Esophagus squamous epithelium (tissue), 5 donors: ENCODE measurements around the gene ZNF334. TPM values are rescaled to one million over a fixed set of nuclear protein-coding genes. Genes with fewer than 3 reads are reported as not detected.

Experiments used
- DNase-seq: peaks from one replicate; lab custom pipeline; 2025; lab: John Stamatoyannopoulos, UW
- H3K27ac ChIP-seq, 4 donors: fragments of 200-600 bp; sonication (generic); one replicate each; pipeline ENCODE4 v1.5.1; 2016 to 2019; ENCODE audit warnings: mild to moderate bottlenecking in 1 of 4
- H3K27me3 ChIP-seq, 4 donors: fragments of 200-600 bp; sonication (generic); 1 replicate in 3 of 4; 2 replicates in 1 of 4; pipeline versions ENCODE4 v1.5.1 to v1.6.0; 2017 to 2021; ENCODE audit warnings: antibody characterized with exemption in 1 of 4
- H3K36me3 ChIP-seq, 3 donors: fragments of 200-600 bp; sonication (generic); one replicate each; pipeline ENCODE4 v1.5.1; 2016 to 2019
- H3K4me1 ChIP-seq, 3 donors: fragments of 200-600 bp; sonication (generic); one replicate each; pipeline ENCODE4 v1.5.1; 2017 to 2019
- H3K4me3 ChIP-seq, 4 donors: fragments of 200-600 bp; sonication (generic); 1 replicate in 3 of 4; 2 replicates in 1 of 4; pipeline ENCODE4 v1.5.1; 2016 to 2019; ENCODE audit warnings: mild to moderate bottlenecking in 2 of 4, moderate library complexity in 1 of 4
- H3K9me3 ChIP-seq, 3 donors: fragments of 200-600 bp; sonication (generic); one replicate each; pipeline ENCODE4 v1.5.1; 2016 to 2019
- POLR2A ChIP-seq, 4 donors: fragments of 450-650 bp; IDR thresholded peaks; one replicate each; pipeline ENCODE4 v1.6.1; 2017; ENCODE audit warnings: antibody characterized with exemption in 4 of 4, mild to moderate bottlenecking in 4 of 4, moderate library complexity in 3 of 4
- WGBS, 2 donors: methylation state at CpG; one replicate each; pipeline ENCODE4 v1.1.5; 2018; 5-methylcytosine and 5-hydroxymethylcytosine counted together
- intact Hi-C: fragments of 100-400 bp; cut with DNase I; formaldehyde crosslinking; loops from one replicate; pipeline ENCODE4 v1.15.0; 2022
- total RNA-seq, 4 donors: library from RNA; depleted of rRNA; stranded (reverse); fragments of >200 nt; gene quantifications; one replicate each; pipeline ENCODE4 v1.1.0, GENCODE V29; 2016
- TF ChIP-seq, protein P1 (sequence below), 6 experiments: fragments of 450-650 bp in 4 of 6; fragments of 200-600 bp in 2 of 6; sonication (generic) in 2 of 6; IDR thresholded peaks; one replicate each; pipeline ENCODE4 v1.5.1; 2016 to 2019; ENCODE audit warnings: antibody characterized with exemption in 6 of 6, mild to moderate bottlenecking in 4 of 6, moderate library complexity in 4 of 6
- donor health status: DM: yes; HTN: yes; CAD: no.

ZNF334 gene
- total RNA-seq, 4 donors from 2014 or later, result 0.27 to 1.1 (median 0.90) TPM

GRCh38 chr20:46520976-46521579, 7.7 kb upstream of the ZNF334 start:
- H3K27me3 ChIP-seq, result peaks cover 0 to 65% (median 0%) of the 10 kb centered on the region in 4 donors
- intact Hi-C loops, result no loop called here

GRCh38 chr20:46520540-46520939, 7.2 kb upstream of the ZNF334 start:
- 74 to 83% methylated on average over 3 to 4 of the region's 4 CpGs for WGBS, 2 donors
- Histone ChIP-seq H3K36me3 (no peaks in the 10 kb centered on the region), H3K27me3 (peaks cover 0 to 65% (median 0%) of the 10 kb centered on the region in 4 donors), H3K4me3 (no peak overlapping the region), H3K9me3 (no peaks in the 10 kb centered on the region), H3K27ac (no peak overlapping the region), H3K4me1 (no peaks in the 10 kb centered on the region)
- TF ChIP-seq, protein P1, sequence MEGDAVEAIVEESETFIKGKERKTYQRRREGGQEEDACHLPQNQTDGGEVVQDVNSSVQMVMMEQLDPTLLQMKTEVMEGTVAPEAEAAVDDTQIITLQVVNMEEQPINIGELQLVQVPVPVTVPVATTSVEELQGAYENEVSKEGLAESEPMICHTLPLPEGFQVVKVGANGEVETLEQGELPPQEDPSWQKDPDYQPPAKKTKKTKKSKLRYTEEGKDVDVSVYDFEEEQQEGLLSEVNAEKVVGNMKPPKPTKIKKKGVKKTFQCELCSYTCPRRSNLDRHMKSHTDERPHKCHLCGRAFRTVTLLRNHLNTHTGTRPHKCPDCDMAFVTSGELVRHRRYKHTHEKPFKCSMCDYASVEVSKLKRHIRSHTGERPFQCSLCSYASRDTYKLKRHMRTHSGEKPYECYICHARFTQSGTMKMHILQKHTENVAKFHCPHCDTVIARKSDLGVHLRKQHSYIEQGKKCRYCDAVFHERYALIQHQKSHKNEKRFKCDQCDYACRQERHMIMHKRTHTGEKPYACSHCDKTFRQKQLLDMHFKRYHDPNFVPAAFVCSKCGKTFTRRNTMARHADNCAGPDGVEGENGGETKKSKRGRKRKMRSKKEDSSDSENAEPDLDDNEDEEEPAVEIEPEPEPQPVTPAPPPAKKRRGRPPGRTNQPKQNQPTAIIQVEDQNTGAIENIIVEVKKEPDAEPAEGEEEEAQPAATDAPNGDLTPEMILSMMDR (IDR thresholded peaks at IDR 0.05), result no peak
- TF ChIP-seq POLR2A (IDR thresholded peaks at IDR 0.05), result no peak
- DNase-seq, result no peak
- intact Hi-C loops, result no loop called here

More at GRCh38 chr20:46520976-46521579, 7.7 kb upstream of the ZNF334 start:
- Histone ChIP-seq H3K4me1 (no peaks in the 10 kb centered on the region), H3K36me3 (no peaks in the 10 kb centered on the region), H3K4me3 (no peak overlapping the region), H3K27ac (no peak overlapping the region), H3K9me3 (no peaks in the 10 kb centered on the region)
- 25 to 33% methylated on average over 4 of the region's 4 CpGs for WGBS, 2 donors
- TF ChIP-seq, protein P1 (IDR thresholded peaks at IDR 0.05), result peak in 5 of 6 experiments; percentile 39 to 75 (median 55)
- no peak for TF ChIP-seq POLR2A (IDR thresholded peaks at IDR 0.05)
- no peak for DNase-seq

GRCh38 chr20:46519471-46520068, 6.2 kb upstream of the ZNF334 start:
- Histone ChIP-seq H3K27ac (no peak overlapping the region), H3K4me3 (no peak overlapping the region), H3K27me3 (peaks cover 0 to 66% (median 0%) of the 10 kb centered on the region in 4 donors), H3K36me3 (no peaks in the 10 kb centered on the region), H3K9me3 (no peaks in the 10 kb centered on the region), H3K4me1 (no peaks in the 10 kb centered on the region)
- intact Hi-C loops, result no loop called here
- DNase-seq, result no peak
- no peak for TF ChIP-seq POLR2A (IDR thresholded peaks at IDR 0.05)
- TF ChIP-seq, protein P1 (IDR thresholded peaks at IDR 0.05), result no peak
- 69 to 73% methylated on average over 3 of the region's 3 CpGs for WGBS, 2 donors

GRCh38 chr20:46509523-46509922, 3.8 kb downstream of the ZNF334 start:
- H3K9me3 ChIP-seq, result no peaks in the 10 kb centered on the region
- TF ChIP-seq POLR2A (IDR thresholded peaks at IDR 0.05), result no peak
- TF ChIP-seq, protein P1 (IDR thresholded peaks at IDR 0.05), result no peak
- no peak overlapping the region for H3K27ac ChIP-seq
- H3K4me1 ChIP-seq, result peaks cover 0 to 15% (median 0%) of the 10 kb centered on the region in 3 donors
- no peak overlapping the region for H3K4me3 ChIP-seq
- no peak for DNase-seq
- peaks cover 0 to 6% (median 0%) of the 10 kb centered on the region in 4 donors for H3K27me3 ChIP-seq
- intact Hi-C loops, result no loop called here
- 61 to 64% methylated on average over 2 of the region's 2 CpGs for WGBS, 2 donors
- no peaks in the 10 kb centered on the region for H3K36me3 ChIP-seq

GRCh38 chr20:46507760-46508407, 5.5 kb downstream of the ZNF334 start:
- Histone ChIP-seq H3K36me3 (no peaks in the 10 kb centered on the region), H3K4me3 (no peak overlapping the region), H3K4me1 (peaks cover 0 to 3% (median 0%) of the 10 kb centered on the region in 3 donors), H3K9me3 (peaks cover 0 to 2% (median 0%) of the 10 kb centered on the region in 3 donors), H3K27ac (no peak overlapping the region), H3K27me3 (no peaks in the 10 kb centered on the region)
- DNase-seq, result no peak
- intact Hi-C loops, result no loop called here
- 70 to 71% methylated on average over 4 of the region's 4 CpGs for WGBS, 2 donors
- TF ChIP-seq, protein P1 (IDR thresholded peaks at IDR 0.05), result no peak
- no peak for TF ChIP-seq POLR2A (IDR thresholded peaks at IDR 0.05)
